SK-N-MC (cell line): ENCODE results near the gene TRIM33.

Source experiments
- EZH2 ChIP-seq: fragments of 200-600 bp; sonication (generic); IDR thresholded peaks from one replicate; pipeline ENCODE4 v1.6.1; 2017; ENCODE audit warnings: antibody characterized with exemption
- FOXP2 ChIP-seq: optimal IDR thresholded peaks from 2 replicates; pipeline ENCODE3; 2011; ENCODE audit warnings: mild to moderate bottlenecking, moderate library complexity; ENCODE audit not compliant: insufficient read depth; ENCODE audit errors: extremely low read length, control extremely low read depth
- POLR2AphosphoS5 ChIP-seq: IDR thresholded peaks from 2 replicates; pipeline ENCODE4 v1.6.1; 2012; ENCODE audit warnings: mild to moderate bottlenecking, low read depth, low read length, borderline replicate concordance

DNA sequence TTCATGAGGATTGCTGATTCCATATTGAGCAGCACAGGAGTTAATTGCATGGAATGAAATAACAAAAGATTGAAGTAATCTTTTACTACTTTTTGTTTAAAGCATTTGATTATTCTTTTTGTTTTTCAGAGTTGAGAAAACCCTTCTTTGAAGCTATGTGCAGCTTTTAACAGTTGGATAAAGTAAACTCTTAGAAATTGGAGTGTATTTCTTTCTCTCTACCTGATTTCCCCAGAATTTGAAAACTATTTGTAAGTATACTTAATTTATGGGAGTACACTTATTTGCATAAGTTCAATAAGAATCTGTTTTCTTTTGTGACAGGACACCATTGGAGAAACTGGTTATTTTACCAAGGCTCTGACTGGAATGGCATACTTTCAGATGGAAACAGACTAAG, 133.6 kb downstream of the TRIM33 start:
- TF ChIP-seq POLR2AphosphoS5 (no peak), EZH2 (no peak), FOXP2 (no peak)
